DMS 273 treated with DMSO at 0.1 percent for 48 hours (cell line): ENCODE data around the gene UBR4.

Source experiments
- DNase-seq: peaks from one replicate; lab custom pipeline; 2025; lab: John Stamatoyannopoulos, UW

Gene UBR4

GRCh38 chr1:19055001-19055400, 155.1 kb downstream of the UBR4 start:
- no peak for DNase-seq

- DNase-seq = no peak
Observed at GRCh38 chr1:19054216-19054615, 155.8 kb downstream of the UBR4 start.

GRCh38 chr1:19053486-19053885, 156.6 kb downstream of the UBR4 start:
- no peak for DNase-seq

- DNase-seq = no peak
Observed at GRCh38 chr1:19049798-19050197, 160.3 kb downstream of the UBR4 start.

GRCh38 chr1:19049128-19049768, 160.8 kb downstream of the UBR4 start:
- no peak for DNase-seq

- DNase-seq = no peak
Observed at GRCh38 chr1:19046972-19047731, 162.9 kb downstream of the UBR4 start.

GRCh38 chr1:19045898-19046880, 163.9 kb downstream of the UBR4 start:
- no peak for DNase-seq

- DNase-seq = no peak
Observed at GRCh38 chr1:19044975-19045831, 164.9 kb downstream of the UBR4 start.

GRCh38 chr1:19044471-19044870, 165.6 kb downstream of the UBR4 start:
- DNase-seq = no peak

- no peak for DNase-seq
Observed at GRCh38 chr1:19043579-19044443, 166.3 kb downstream of the UBR4 start.

- no peak for DNase-seq
Observed at GRCh38 chr1:19042675-19043578, 167.1 kb downstream of the UBR4 start.

GRCh38 chr1:19040010-19040680, 169.9 kb downstream of the UBR4 start:
- DNase-seq = no peak

GRCh38 chr1:19038732-19039131, 171.3 kb downstream of the UBR4 start:
- no peak for DNase-seq

GRCh38 chr1:19038096-19038495, 172.0 kb downstream of the UBR4 start:
- no peak for DNase-seq

GRCh38 chr1:19037659-19038058, 172.4 kb downstream of the UBR4 start:
- no peak for DNase-seq

- no peak for DNase-seq
Observed at GRCh38 chr1:19036813-19037605, 173.1 kb downstream of the UBR4 start.

GRCh38 chr1:19036041-19036812, 173.8 kb downstream of the UBR4 start:
- DNase-seq = no peak
